ENCODE data around the gene HAAO.

Gene HAAO

GRCh38 chr2:42787788-42788477 lies 4.5 kb downstream of the HAAO start:
- TF ChIP-seq, protein P1, sequence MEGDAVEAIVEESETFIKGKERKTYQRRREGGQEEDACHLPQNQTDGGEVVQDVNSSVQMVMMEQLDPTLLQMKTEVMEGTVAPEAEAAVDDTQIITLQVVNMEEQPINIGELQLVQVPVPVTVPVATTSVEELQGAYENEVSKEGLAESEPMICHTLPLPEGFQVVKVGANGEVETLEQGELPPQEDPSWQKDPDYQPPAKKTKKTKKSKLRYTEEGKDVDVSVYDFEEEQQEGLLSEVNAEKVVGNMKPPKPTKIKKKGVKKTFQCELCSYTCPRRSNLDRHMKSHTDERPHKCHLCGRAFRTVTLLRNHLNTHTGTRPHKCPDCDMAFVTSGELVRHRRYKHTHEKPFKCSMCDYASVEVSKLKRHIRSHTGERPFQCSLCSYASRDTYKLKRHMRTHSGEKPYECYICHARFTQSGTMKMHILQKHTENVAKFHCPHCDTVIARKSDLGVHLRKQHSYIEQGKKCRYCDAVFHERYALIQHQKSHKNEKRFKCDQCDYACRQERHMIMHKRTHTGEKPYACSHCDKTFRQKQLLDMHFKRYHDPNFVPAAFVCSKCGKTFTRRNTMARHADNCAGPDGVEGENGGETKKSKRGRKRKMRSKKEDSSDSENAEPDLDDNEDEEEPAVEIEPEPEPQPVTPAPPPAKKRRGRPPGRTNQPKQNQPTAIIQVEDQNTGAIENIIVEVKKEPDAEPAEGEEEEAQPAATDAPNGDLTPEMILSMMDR (IDR thresholded peaks at IDR 0.05; ENCODE audit: borderline replicate concordance, insufficient read depth, low read depth, low read length) = no peak
- H3K4me3 ChIP-seq (ENCODE audit: low read depth, low read length) = no peak overlapping the region

DNA sequence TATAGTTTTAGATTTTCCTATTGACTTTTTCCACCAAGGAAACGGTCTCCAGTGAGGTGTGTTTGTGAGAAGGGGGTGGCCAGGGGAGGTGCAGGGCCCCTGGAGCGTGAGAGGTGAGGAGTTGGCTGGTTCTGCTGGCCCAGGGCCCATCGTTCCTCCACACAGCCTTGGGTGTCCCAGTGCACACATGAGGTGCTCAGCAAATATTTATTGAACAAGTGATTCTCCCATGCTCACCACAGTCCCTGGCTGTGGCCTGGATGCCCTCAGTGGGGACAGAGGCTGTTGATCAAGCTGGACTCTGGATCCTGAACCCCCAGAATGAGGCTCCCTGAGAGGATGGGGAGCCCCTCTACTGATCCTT lies 5.0 kb downstream of the HAAO start:
- TF ChIP-seq, protein P1 (IDR thresholded peaks at IDR 0.05; ENCODE audit: borderline replicate concordance, insufficient read depth, low read depth, low read length) = no peak
- H3K4me3 ChIP-seq (ENCODE audit: low read depth, low read length) = no peak overlapping the region

GRCh38 chr2:42786561-42787345 lies 5.6 kb downstream of the HAAO start:
- TF ChIP-seq, protein P1 (IDR thresholded peaks at IDR 0.05; ENCODE audit: borderline replicate concordance, insufficient read depth, low read depth, low read length) = no peak
- H3K4me3 ChIP-seq (ENCODE audit: low read depth, low read length) = no peak overlapping the region

GRCh38 chr2:42784204-42784880 lies 8.0 kb downstream of the HAAO start:
- TF ChIP-seq, protein P1 (IDR thresholded peaks at IDR 0.05; ENCODE audit: borderline replicate concordance, insufficient read depth, low read depth, low read length) = no peak
- H3K4me3 ChIP-seq (ENCODE audit: low read depth, low read length) = no peak overlapping the region

DNA sequence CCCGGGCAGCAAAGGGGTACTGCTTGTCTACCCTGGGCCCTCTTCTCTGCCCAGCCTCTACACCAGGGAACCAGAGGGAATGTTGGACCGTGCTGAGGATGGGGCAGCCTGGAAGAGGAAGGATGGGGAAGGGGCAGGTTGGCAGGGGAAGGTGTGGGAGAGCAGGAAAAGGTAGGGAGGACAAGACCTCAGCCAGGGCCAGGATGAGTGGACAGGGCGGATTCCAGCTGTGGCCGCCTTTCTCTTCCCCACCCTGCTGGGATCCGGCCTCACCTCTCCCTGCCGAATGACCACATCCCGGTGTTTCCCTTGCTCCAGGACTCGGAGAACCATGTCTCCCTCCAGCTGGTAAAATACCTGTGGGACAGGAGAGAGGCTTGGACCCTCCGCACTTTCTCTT lies 8.9 kb downstream of the HAAO start:
- TF ChIP-seq, protein P1 (IDR thresholded peaks at IDR 0.05; ENCODE audit: borderline replicate concordance, insufficient read depth, low read depth, low read length) = no peak
- H3K4me3 ChIP-seq (ENCODE audit: low read depth, low read length) = no peak overlapping the region

DNA sequence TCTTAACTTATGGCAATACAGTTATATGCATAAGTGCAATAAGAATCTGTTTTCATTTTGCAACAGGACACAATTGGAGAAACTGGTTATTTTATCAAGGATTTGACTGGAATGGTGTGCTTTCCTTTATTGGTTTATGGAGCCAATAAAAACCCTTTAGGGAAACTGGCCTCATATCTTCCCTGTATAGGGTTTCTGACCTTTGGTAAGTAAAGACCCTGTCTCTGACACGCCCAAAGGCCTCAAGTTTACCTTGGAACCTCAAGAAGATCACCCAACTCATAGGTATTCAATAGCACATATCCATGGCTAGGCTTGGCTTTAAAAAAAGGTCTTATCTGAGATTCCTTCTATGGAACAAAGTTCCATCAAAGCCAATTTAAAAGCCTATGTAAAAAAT lies 11.2 kb downstream of the HAAO start:
- TF ChIP-seq, protein P1 (IDR thresholded peaks at IDR 0.05; ENCODE audit: borderline replicate concordance, insufficient read depth, low read depth, low read length) = no peak
- H3K4me3 ChIP-seq (ENCODE audit: low read depth, low read length) = no peak overlapping the region

All from GM12875 (cell line).